Measurements from ENCODE around the gene LTBP4. TPM values are rescaled to one million over a fixed set of nuclear protein-coding genes. Genes with fewer than 3 reads are reported as not detected.

Gene LTBP4
- total RNA-seq, 4 donors from 2014 or later: 851 to 1,504 (median 1,156) TPM

GRCh38 chr19:40611900-40612698, 10.9 kb downstream of the LTBP4 start:
- Histone ChIP-seq H3K27ac (peak overlapping the region in 3 of 4 donors; percentile 94 to 95 (median 94)), H3K27me3 (no peaks in the 10 kb centered on the region), H3K36me3 (peaks cover 0 to 30% (median 0%) of the 10 kb centered on the region in 3 donors), H3K9me3 (no peaks in the 10 kb centered on the region), H3K4me3 (no peak overlapping the region), H3K4me1 (peaks cover 0 to 98% (median 45%) of the 10 kb centered on the region in 4 donors)
- TF ChIP-seq POLR2A (IDR thresholded peaks at IDR 0.05) (no peak), EP300 (IDR thresholded peaks at IDR 0.05) (no peak)
- TF ChIP-seq, protein P1, sequence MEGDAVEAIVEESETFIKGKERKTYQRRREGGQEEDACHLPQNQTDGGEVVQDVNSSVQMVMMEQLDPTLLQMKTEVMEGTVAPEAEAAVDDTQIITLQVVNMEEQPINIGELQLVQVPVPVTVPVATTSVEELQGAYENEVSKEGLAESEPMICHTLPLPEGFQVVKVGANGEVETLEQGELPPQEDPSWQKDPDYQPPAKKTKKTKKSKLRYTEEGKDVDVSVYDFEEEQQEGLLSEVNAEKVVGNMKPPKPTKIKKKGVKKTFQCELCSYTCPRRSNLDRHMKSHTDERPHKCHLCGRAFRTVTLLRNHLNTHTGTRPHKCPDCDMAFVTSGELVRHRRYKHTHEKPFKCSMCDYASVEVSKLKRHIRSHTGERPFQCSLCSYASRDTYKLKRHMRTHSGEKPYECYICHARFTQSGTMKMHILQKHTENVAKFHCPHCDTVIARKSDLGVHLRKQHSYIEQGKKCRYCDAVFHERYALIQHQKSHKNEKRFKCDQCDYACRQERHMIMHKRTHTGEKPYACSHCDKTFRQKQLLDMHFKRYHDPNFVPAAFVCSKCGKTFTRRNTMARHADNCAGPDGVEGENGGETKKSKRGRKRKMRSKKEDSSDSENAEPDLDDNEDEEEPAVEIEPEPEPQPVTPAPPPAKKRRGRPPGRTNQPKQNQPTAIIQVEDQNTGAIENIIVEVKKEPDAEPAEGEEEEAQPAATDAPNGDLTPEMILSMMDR (IDR thresholded peaks at IDR 0.05): no peak
- no peak for DNase-seq (ENCODE audit: low spot score in 2 of 2)
- 84% methylated on average over 7 to 10 of the region's 10 CpGs for WGBS, 2 donors

GRCh38 chr19:40612831-40613689, 11.9 kb downstream of the LTBP4 start:
- Histone ChIP-seq H3K27ac (peak overlapping the region; percentile 35 to 91 (median 85)), H3K4me3 (peak overlapping the region; percentile 28 to 65 (median 60)), H3K4me1 (peaks cover 0 to 95% (median 39%) of the 10 kb centered on the region in 4 donors), H3K9me3 (no peaks in the 10 kb centered on the region), H3K27me3 (no peaks in the 10 kb centered on the region), H3K36me3 (peaks cover 0 to 39% (median 0%) of the 10 kb centered on the region in 3 donors)
- TF ChIP-seq POLR2A (IDR thresholded peaks at IDR 0.05) (no peak), EP300 (IDR thresholded peaks at IDR 0.05) (no peak)
- TF ChIP-seq, protein P1 (IDR thresholded peaks at IDR 0.05): no peak
- WGBS, 2 donors: 43 to 47% methylated on average over 48 to 50 of the region's 50 CpGs
- DNase-seq (ENCODE audit: low spot score in 2 of 2): peak; percentile 57 to 70

- Histone ChIP-seq H3K36me3 (peaks cover 0 to 48% (median 0%) of the 10 kb centered on the region in 3 donors), H3K4me1 (peaks cover 0 to 95% (median 35%) of the 10 kb centered on the region in 4 donors), H3K27ac (peak overlapping the region; percentile 41 to 91 (median 85)), H3K9me3 (no peaks in the 10 kb centered on the region), H3K4me3 (peak overlapping the region; percentile 28 to 65 (median 60)), H3K27me3 (no peaks in the 10 kb centered on the region)
- DNase-seq (ENCODE audit: low spot score in 2 of 2): peak; percentile 83 to 85
- TF ChIP-seq, protein P1 (IDR thresholded peaks at IDR 0.05): no peak
- no peak for TF ChIP-seq POLR2A (IDR thresholded peaks at IDR 0.05)
- TF ChIP-seq EP300 (IDR thresholded peaks at IDR 0.05): no peak
- WGBS, 2 donors: 24 to 33% methylated on average over 55 to 67 of the region's 67 CpGs
Observed at GRCh38 chr19:40613690-40614621, 12.8 kb downstream of the LTBP4 start.

DNA sequence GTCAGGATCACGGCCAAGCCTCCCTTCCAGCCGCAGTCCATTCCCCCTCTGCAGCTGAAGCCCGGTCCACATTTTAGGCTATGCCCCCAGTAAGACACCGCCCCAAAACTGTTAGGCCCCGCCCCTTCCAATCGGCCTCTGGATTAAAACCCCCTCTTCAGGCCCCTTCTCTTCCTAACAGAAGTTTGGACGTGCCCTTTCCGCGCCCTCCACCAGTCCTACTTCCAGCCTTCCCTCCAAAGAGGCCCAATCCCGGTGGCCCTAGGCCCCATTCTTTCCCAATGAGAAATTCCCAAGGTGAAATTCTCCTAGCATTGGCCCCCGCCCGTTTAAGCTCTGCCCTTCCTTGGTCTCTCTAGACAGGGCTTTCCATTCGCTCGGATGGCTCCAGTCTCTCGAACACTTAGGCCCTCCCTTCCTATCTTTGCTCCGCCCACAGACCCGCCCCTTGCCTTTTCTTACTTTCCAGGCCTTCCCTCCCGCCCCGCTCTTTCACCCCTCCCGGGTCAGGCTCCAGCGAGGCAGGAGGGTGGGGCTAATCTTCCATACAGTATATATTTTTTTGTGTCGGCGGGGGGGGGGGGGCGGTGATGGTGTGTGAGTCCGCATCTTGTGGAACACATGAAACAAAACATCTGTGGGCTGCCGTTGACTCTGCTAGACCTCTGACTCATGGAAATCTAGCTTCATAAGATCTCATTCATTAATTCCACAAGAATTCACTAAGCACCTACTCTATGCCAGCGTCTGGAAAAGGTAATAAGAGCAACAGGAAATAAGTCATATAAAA, 13.6 kb downstream of the LTBP4 start:
- DNase-seq (ENCODE audit: low spot score in 2 of 2): peak; percentile 85 to 92

More for the DNA sequence above, 13.6 kb downstream of the LTBP4 start:
- peaks cover 0 to 56% (median 6%) of the 10 kb centered on the region in 3 donors for H3K36me3 ChIP-seq
- TF ChIP-seq, protein P1 (IDR thresholded peaks at IDR 0.05): no peak
- TF ChIP-seq POLR2A (IDR thresholded peaks at IDR 0.05) (peak in 1 of 2 donors; percentile 24), EP300 (IDR thresholded peaks at IDR 0.05) (peak in 1 of 2 donors; percentile 30)
- H3K4me3 ChIP-seq: peak overlapping the region; percentile 28 to 65 (median 60)
- peaks cover 0 to 86% (median 27%) of the 10 kb centered on the region in 4 donors for H3K4me1 ChIP-seq
- 14 to 18% methylated on average over 27 of the region's 27 CpGs for WGBS, 2 donors
- no peaks in the 10 kb centered on the region for H3K27me3 ChIP-seq
- no peaks in the 10 kb centered on the region for H3K9me3 ChIP-seq
- H3K27ac ChIP-seq: peak overlapping the region; percentile 41 to 91 (median 85)

Measured in tibial nerve (tissue), 4 donors.